GM21717 (cell line): Measurements from ENCODE around the gene STK24.
"Not testable (repeated sequence)": the region's sequence is repeated elsewhere in the genome, so short reads cannot be mapped to it uniquely, and the experiment has no call there.

ENCODE experiments used
- ATAC-seq: cut with Tn5 transposase; IDR thresholded peaks from one replicate; pipeline ENCODE4 v1.9.1; 2021; ENCODE audit warnings: mild to moderate bottlenecking, moderate library complexity; ENCODE audit not compliant: unreplicated experiment

The STK24 gene

GRCh38 chr13:98584668-98585397 is 7.9 kb upstream of the STK24 start:
- no peak for ATAC-seq

- no peak for ATAC-seq
Measured at GRCh38 chr13:98582947-98583346, 6.0 kb upstream of the STK24 start.

GRCh38 chr13:98581971-98582702 is 5.2 kb upstream of the STK24 start:
- ATAC-seq: no peak

GRCh38 chr13:98581381-98581780 is 4.5 kb upstream of the STK24 start:
- ATAC-seq: no peak

GRCh38 chr13:98580420-98580819 is 3.5 kb upstream of the STK24 start:
- ATAC-seq: no peak

- no peak for ATAC-seq
Measured at GRCh38 chr13:98577836-98578285, 954 bp upstream of the STK24 start.

- ATAC-seq: peak; percentile 33
Measured at GRCh38 chr13:98576200-98576945, 534 bp downstream of the STK24 start.

GRCh38 chr13:98575904-98576199 is 1.1 kb downstream of the STK24 start:
- ATAC-seq: no peak

- no peak for ATAC-seq
Measured at GRCh38 chr13:98575009-98575903, 1.7 kb downstream of the STK24 start.

- ATAC-seq: no peak
Measured at GRCh38 chr13:98571955-98572662, 4.8 kb downstream of the STK24 start.

GRCh38 chr13:98570929-98571372 is 6.0 kb downstream of the STK24 start:
- ATAC-seq: peak; percentile 84

GRCh38 chr13:98569494-98570367 is 7.2 kb downstream of the STK24 start:
- not testable (repeated sequence) for ATAC-seq

- ATAC-seq: no peak
Measured at GRCh38 chr13:98568918-98569317, 8.0 kb downstream of the STK24 start.

GRCh38 chr13:98567140-98567539 is 9.8 kb downstream of the STK24 start:
- ATAC-seq: no peak

GRCh38 chr13:98565726-98566565 is 11.0 kb downstream of the STK24 start:
- no peak for ATAC-seq

GRCh38 chr13:98564204-98564603 is 12.7 kb downstream of the STK24 start:
- no peak for ATAC-seq

GRCh38 chr13:98563071-98563470 is 13.8 kb downstream of the STK24 start:
- ATAC-seq: no peak

GRCh38 chr13:98559169-98559568 is 17.7 kb downstream of the STK24 start:
- ATAC-seq: no peak
